HG03135 (cell line): Measurements from ENCODE around the gene TBXT.

Source experiments
- ATAC-seq: cut with Tn5 transposase; IDR thresholded peaks from one replicate; pipeline ENCODE4 v1.9.1; 2021; ENCODE audit warnings: mild to moderate bottlenecking, moderate library complexity; ENCODE audit not compliant: unreplicated experiment

Gene TBXT

DNA sequence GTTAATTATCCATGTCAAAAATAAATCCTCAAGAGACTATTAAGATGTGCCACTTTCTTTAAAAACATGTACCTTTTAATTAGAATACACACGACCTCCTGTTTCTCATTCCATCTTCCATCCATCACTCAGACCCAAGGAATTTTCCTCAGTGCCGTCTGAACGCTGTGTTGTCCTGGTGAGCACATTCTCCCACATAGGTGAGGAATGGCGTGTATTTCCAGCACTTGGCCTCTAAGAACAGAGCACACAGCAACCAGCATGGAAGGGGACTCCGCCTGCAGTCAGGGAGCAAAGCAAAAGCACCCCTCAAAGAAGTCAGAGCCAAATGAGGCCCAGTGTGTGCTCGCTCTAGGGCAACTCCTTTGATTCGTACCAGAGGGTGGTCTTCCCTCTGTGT, 45.9 kb downstream of the TBXT start:
- no peak for ATAC-seq

DNA sequence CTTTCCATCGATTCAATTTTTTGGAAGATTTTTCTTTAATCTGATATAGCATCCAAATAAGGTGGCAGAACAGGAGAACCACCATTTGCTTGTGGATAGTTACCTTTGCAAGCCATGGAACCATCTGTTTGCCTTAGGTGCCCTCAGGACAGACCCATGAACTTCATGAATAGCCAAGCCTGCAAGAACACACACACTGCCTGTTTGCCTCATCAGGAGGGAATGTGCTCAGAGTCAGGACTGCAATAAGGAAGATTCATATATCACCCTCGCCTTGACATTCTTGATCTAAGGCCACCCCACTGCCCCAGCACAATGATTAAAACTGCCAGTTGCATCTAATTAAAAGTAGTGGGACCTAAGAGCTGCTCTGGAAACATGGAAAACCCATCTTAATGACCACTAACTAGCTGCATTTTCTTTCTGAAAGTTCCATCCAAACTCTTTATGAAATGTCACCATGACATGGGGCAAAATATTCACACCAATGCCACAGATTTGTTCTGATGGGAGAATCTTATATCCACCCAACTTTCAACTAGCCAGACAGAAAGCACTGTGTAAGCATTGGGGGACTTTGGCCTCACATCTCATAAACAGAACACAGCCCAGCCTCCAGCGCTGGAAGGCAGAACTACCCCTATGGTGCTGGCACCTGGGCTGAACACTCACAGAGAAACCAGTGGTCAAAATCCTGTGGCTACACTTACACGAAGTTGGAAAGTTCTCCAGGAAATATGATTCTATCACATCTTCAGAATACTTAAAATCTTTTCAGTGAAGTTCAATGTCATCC, 48.3 kb downstream of the TBXT start:
- ATAC-seq = no peak

DNA sequence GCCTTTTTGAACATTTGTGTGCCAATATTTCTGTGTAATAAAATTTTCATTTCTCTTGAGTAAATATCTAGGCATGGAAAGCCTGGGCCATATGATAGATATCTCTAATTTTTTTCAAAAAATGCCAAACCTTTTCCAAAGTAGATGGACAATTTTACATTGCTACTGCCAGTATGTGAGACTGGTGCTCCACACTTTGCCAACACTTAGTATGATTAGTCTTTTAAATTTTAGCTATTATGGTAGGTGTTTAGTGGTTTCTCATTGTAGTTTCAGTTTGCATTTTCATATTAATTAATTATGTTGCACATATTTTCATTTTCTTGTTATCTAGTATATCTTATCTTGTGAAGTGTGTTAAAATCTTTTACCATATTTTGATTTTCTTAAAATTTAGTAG, 52.0 kb downstream of the TBXT start:
- ATAC-seq = no peak

DNA sequence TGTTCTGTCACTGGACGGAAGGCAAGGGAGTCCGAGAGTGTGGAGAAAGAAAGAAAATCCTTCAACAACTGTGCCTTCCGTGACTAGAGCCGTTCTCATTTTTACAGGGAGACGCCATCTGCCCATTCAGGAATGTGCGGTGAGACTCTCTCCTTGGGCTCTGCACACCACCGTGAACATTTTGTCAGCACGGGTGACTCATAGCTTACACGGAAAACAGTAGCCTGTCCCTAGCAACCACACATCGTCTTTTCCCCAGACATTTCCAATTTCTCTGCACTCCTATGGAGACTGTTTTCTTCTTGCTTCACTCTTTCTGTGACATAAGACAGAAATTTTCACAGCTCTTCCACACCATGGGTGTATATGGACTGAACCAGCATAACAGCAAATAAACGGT, 55.1 kb downstream of the TBXT start:
- no peak for ATAC-seq

DNA sequence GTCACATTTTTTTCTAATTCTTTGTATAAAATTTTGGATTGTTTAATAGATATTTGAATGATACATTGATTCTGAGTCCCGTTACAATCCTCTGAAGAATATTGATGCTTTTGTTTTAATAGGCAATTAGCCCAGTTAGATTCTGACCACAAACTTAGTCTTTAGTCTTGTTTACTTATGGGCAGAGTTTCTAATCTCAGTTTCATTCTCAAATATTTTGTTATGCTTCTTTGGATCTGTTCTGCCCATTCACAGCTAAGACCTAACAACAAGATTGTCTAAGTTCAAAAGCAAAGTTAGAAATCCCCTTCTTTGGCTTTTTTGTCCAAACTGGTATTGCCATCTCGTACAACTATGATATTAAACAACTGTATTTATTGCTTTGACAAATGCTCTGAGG, 58.0 kb downstream of the TBXT start:
- ATAC-seq = no peak
